NCI-H1436 treated with DMSO at 0.1 percent for 48 hours (cell line): ENCODE results near the gene FCRLB.
"Not testable (repeated sequence)": the region's sequence is repeated elsewhere in the genome, so short reads cannot be mapped to it uniquely, and the experiment has no call there.

Source experiments
- DNase-seq: peaks from one replicate; lab custom pipeline; 2025; lab: John Stamatoyannopoulos, UW

Gene FCRLB

GRCh38 chr1:161720422-161720821, 922 bp upstream of the FCRLB start:
- no peak for DNase-seq

DNA sequence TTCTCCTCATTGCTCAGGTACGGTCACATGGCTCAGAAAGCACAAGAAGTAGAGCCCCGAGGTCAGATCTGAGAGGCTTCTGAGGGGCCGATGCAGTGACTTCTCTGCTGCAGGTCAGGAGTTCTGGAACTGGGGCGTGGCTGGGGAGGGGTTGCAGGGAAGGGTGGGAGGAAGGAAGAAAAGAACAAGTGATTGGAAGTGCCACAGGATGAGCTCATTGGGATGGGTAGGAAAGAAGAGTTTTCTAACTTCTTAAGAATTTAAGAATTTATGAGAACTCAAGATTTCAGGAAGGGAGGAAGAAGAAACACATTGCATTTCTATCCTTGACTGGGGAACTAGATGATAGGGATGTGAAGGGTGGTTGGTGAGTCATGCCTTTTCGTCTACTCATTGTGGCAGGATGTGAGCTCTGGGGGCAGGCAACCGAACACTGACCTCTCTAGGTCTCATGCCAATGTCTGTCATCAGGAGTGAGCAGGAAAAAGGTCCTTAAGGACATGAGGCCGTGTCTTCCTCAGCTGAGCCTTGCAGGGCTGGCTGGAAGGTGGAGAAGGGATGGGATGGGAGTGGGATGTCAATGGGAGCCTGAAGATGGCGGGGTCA, 497 bp downstream of the FCRLB start:
- DNase-seq, result no peak

DNA sequence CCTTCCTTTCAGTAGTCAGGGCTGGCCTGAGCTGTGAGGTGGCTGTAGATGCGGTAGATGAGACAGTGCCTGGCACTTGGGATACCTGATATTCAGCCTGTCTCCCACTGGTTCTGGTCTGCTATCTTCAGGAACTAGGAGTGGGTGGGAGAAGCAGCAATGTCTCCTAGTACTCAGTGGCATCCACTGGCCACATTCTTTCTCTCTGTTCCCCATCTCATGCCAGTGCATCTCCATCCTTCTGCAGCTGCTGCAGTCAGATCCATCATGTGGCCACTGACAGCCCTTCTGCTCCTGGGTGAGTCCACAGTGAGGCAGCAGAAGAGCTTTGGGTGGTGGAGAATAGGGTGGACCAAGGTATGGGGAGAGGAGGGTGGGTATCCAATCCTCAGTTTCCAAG, 1.1 kb downstream of the FCRLB start:
- DNase-seq, result no peak

- no peak for DNase-seq
These were observed 2.3 kb downstream of the FCRLB start for GRCh38 chr1:161723459-161724141.

DNA sequence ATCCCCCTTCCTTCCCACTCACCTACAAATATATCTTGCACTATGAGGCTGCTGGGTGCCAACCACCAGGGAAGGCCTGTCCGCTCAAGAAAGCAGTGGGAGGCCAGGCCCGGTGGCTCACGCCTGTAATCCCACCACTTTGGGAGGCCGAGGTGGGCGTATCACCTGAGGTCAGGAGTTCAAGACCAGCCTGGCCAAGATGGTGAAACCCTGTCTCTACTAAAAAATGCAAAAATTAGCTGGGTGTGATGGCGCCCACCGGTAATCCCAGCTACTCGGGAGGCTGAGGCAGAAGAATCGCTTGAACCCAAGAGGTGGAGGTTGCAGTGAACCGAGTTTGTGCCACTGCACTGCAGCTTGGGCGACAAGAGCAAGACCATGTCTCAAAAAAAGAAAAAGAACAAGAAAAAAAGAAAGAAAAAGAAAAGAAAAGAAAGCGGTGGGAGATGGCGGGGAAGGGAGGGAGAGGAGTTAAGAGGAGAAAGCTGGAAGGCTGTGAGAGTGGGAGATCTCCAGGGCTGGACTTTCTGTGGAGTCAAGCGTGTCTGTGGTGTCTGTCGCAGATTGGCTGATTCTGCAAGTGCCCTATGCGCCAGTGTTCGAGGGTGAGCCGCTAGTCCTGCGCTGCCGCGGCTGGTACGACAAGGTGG, 4.0 kb downstream of the FCRLB start:
- DNase-seq, result not testable (repeated sequence)

- no peak for DNase-seq
These were observed 4.6 kb downstream of the FCRLB start for GRCh38 chr1:161725908-161726472.

DNA sequence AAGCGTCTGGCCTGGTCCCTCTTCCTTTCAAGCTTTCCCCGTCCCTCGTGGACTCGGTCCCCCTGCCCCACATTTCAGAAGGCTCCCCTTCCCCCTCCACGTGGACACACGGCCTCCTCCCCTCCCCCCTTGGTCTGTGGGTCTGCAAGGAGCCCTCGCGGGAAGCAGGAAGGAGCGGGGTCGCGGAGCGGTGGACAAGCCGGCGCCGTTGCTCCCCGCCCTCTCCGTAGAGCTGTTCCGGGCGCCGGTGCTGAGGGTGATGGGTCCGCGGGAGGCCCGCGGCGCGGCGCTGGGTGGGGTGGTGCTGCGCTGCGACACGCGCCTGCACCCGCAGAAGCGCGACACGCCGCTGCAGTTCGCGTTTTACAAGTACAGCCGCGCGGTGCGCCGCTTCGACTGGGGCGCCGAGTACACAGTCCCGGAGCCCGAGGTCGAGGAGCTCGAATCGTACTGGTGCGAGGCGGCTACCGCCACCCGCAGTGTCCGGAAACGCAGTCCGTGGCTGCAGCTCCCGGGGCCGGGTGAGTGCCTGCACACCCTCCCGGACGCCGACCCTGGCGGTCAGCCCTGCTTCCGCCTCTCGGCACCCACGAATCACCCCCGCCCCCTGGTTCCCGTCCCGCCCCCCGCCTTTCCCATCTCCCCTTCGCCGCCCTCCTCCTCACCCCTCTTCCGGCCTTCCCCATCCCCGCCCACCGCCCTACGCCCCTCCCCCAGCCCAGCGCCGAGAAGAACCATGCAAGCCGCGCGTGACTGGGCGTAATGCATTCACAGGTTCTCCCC, 5.3 kb downstream of the FCRLB start:
- DNase-seq, result no peak

- DNase-seq, result no peak
These were observed 6.0 kb downstream of the FCRLB start for GRCh38 chr1:161727256-161727924.

- DNase-seq, result no peak
These were observed 7.3 kb downstream of the FCRLB start for GRCh38 chr1:161728376-161729226.

GRCh38 chr1:161730050-161730564, 8.8 kb downstream of the FCRLB start:
- DNase-seq, result no peak

DNA sequence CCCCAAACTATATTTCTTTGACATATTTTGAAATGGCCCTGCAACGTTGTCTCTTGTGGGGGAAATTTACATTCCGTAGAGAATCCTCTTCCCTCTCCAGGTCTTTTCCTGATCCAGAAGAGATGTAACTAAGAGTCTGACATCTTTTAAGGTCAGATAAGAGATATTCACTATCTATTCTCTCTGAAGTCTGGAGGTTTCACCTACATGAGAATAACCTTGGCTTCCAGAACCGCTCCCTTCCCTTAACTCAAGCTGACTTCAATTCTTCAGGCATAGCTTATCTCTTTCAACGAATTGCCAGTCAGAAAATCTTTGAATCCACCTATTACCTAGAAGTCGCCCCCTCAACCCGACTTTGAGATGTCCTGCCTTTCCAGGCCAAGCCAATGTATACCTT, 9.9 kb downstream of the FCRLB start:
- no peak for DNase-seq

DNA sequence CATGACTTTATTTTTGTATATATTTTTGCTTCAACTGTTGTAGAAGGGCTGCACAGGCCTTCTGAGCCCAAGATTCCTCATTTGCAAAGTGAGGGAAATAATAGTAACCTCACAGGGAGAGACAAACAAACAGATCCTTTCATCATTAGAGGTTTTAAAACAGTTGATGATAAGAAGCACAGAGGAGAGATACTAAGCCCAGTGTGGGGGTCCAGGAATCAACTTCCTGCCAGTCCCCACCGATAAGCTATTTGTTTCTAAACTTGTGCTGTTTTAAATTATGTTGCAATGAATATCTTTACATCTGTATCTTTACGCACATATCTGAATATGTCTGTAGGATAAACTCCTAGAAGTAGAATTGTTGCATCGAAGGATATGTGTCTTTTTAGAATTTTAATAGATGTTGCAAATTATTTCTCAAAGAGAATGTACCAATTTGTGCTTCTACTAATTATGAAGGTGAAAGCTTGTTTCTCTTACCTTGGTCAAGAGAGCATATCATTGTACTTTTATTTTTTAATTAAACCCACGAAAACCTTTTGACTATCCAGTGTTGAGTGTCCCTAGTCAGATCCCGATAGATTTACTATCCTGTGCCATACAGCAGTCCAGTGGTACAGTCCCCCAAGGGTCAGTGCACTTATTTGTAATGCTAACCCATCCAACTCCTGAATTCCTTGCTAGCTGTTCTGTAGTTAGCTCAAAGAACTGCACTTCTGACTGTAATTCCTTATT, 10.8 kb downstream of the FCRLB start:
- no peak for DNase-seq

GRCh38 chr1:161733526-161733925, 12.2 kb downstream of the FCRLB start:
- DNase-seq, result no peak

DNA sequence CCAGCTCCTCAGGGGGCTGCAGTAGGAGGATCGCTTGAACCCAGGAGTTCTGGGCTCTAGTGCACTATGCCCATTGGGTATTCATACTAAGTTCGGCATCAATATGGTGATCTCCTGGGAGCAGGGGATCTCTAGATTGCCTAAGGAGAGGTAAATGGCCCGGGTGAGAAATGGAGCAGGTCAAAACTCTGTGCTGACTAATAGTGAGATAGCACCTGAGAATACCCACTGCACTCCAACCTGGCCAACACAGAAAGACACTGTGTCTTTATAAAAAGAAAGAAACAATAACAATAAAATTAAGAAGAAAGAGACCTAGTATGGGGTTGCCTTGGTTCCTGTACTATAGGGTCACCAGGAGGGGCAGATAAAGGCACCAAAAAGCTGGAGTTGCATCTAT, 14.5 kb downstream of the FCRLB start:
- no peak for DNase-seq

GRCh38 chr1:161736335-161736969, 15.1 kb downstream of the FCRLB start:
- DNase-seq, result no peak

DNA sequence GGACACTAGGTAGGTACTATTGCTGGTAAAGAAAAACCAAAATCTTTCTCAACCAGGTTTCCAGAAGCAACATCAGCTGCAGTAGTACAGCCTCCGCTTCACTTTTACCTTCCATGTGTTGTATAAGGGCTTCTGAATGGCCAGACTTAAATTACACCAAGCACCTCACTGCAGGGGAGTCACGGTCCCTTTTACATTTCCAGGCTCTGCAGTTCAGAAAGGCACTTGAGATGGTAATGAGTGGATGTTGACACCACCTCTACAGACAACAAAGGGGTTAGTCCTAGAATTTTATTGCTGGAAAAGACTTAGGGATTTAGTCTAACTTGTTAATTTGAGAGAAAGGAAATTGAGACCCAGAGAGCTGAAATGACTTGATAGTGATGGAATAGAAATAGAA, 16.3 kb downstream of the FCRLB start:
- DNase-seq, result no peak

DNA sequence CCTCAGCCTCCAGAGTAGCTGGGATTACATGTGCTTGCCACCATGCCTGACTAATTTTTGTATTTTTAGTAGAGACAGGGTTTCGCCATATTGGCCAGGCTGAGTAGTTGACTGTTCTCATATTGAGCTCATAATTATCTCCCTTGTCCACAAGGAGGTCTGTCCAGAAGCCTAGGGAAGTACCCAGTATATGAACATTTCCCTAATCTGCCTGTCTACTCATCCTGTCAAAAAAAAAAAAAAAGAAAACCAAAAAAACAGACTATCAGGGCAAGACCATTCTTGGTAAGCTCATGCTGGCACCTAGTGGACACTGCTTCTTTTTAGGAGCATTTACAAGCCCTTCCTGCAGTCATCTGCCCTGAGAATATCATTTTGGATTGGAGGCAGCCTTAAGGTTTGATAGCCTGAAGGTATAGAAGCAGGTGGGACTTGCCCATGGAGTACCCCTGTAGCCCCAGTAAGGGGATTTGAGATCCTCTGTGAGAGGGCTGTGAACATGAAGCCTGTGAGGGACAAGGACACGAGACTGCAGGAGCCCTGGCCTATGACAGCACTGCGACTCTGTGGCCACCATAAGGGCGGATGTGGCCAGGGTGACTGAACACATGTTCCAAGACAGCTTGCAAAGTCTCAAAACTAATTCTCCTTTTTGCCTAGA, 17.4 kb downstream of the FCRLB start:
- DNase-seq, result no peak

DNA sequence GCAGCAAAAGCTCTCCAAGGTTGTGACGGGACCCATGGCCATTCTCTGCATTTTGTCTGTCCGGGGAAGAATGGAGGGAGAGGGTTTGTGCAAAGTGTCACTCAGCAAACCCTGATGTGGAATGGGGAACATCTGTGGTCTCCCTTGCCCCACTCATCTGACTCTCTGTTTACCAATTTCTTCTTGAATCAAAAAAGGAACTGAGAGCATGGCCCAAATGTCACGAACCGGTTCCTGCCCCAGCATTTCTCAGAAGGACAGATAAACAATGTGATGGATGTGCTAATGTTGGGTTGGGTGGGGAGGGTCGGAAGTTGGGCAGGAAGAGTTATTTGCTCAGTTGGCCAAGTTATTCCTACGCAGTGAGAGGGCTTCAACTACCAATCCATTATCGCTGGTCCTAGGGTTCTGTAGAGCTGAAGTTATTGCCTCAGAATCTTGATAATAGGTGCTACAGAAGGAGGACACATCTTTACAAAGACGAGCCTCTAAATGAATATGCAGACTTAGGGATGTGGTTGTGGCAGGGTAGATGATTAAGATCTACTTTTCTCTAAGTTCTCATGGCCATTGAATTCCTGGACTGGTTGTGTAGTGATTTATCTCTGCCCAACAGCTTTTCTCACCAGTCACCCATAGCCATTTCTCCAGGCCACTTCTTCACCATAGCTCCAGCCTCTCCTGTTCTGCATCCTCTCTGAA, 18.7 kb downstream of the FCRLB start:
- no peak for DNase-seq
